Hematopoietic multipotent progenitor cell treated with erythropoietin and hydrocortisone succinate and interleukin-3 and kit ligand, for 15 days (in vitro differentiated cells): ENCODE results near the gene KRT32.
"Not testable (repeated sequence)": the region's sequence is repeated elsewhere in the genome, so short reads cannot be mapped to it uniquely, and the experiment has no call there.

Source experiments
- DNase-seq: peaks from one replicate; pipeline ENCODE4 v3.0.0-alpha.2; 2015; ENCODE audit warnings: low spot score

KRT32 gene

GRCh38 chr17:41464173-41464572 is 3.0 kb downstream of the KRT32 start:
- DNase-seq, result no peak

GRCh38 chr17:41463746-41464145 is 3.4 kb downstream of the KRT32 start:
- no peak for DNase-seq

- DNase-seq, result no peak
These were observed 4.5 kb downstream of the KRT32 start for GRCh38 chr17:41462705-41463104.

- no peak for DNase-seq
These were observed 9.5 kb downstream of the KRT32 start for GRCh38 chr17:41457676-41458075.

GRCh38 chr17:41456204-41456603 is 11.0 kb downstream of the KRT32 start:
- DNase-seq, result no peak

- DNase-seq, result no peak
These were observed 11.9 kb downstream of the KRT32 start for GRCh38 chr17:41455236-41455635.

GRCh38 chr17:41453066-41453465 is 14.1 kb downstream of the KRT32 start:
- no peak for DNase-seq

GRCh38 chr17:41452281-41452680 is 14.9 kb downstream of the KRT32 start:
- DNase-seq, result no peak

- DNase-seq, result no peak
These were observed 15.9 kb downstream of the KRT32 start for GRCh38 chr17:41451154-41451728.

GRCh38 chr17:41449008-41449407 is 18.2 kb downstream of the KRT32 start:
- no peak for DNase-seq

GRCh38 chr17:41448506-41448905 is 18.7 kb downstream of the KRT32 start:
- DNase-seq, result no peak

- DNase-seq, result no peak
These were observed 20.4 kb downstream of the KRT32 start for GRCh38 chr17:41446806-41447205.

- no peak for DNase-seq
These were observed 22.5 kb downstream of the KRT32 start for GRCh38 chr17:41444640-41445039.

- no peak for DNase-seq
These were observed 23.0 kb downstream of the KRT32 start for GRCh38 chr17:41444186-41444585.

- no peak for DNase-seq
These were observed 24.4 kb downstream of the KRT32 start for GRCh38 chr17:41442739-41443138.

GRCh38 chr17:41440531-41441033 is 26.6 kb downstream of the KRT32 start, which contains the start of gene KRT38:
Gene KRT38 (minus strand): TSS chr17:41440983. CDS start chr17:41440921, 62 bp downstream.
- no peak for DNase-seq

- DNase-seq, result no peak
These were observed 27.8 kb downstream of the KRT32 start for GRCh38 chr17:41439375-41439774.

GRCh38 chr17:41437769-41438168 is 29.4 kb downstream of the KRT32 start:
- DNase-seq, result no peak

GRCh38 chr17:41437254-41437653 is 29.9 kb downstream of the KRT32 start:
- DNase-seq, result no peak

GRCh38 chr17:41434415-41434814 is 32.8 kb downstream of the KRT32 start:
- no peak for DNase-seq

- no peak for DNase-seq
These were observed 33.2 kb downstream of the KRT32 start for GRCh38 chr17:41434005-41434404.

- no peak for DNase-seq
These were observed 33.6 kb downstream of the KRT32 start for GRCh38 chr17:41433586-41433985.

- DNase-seq, result not testable (repeated sequence)
These were observed 36.8 kb downstream of the KRT32 start for GRCh38 chr17:41430376-41430775.

GRCh38 chr17:41429667-41430066 is 37.5 kb downstream of the KRT32 start:
- no peak for DNase-seq
